Ascending aorta (tissue), 2 donors: Measurements from ENCODE around the gene IL20. TPM values are rescaled to one million over a fixed set of nuclear protein-coding genes. Genes with fewer than 3 reads are reported as not detected.

Experiments used
- DNase-seq, 2 donors: peaks; one replicate each; pipeline ENCODE4 v3.0.0-alpha.2; 2019; ENCODE audit warnings: low spot score in 2 of 2
- H3K27ac ChIP-seq, 2 donors: fragments of 200-600 bp; sonication (generic); one replicate each; pipeline ENCODE4 v1.5.1; 2016 to 2017; ENCODE audit warnings: mild to moderate bottlenecking in 1 of 2
- H3K27me3 ChIP-seq: fragments of 200-600 bp; sonication (generic); one replicate; pipeline ENCODE4 v1.5.1; 2017
- H3K36me3 ChIP-seq, 2 donors: fragments of 200-600 bp; sonication (generic); one replicate each; pipeline ENCODE4 v1.5.1; 2016
- H3K4me1 ChIP-seq, 2 donors: fragments of 200-600 bp; sonication (generic); one replicate each; pipeline ENCODE4 v1.5.1; 2016 to 2017; ENCODE audit warnings: mild to moderate bottlenecking in 1 of 2
- H3K4me3 ChIP-seq, 2 donors: fragments of 200-600 bp; sonication (generic); one replicate each; pipeline ENCODE4 v1.5.1; 2016 to 2017; ENCODE audit warnings: mild to moderate bottlenecking in 1 of 2
- H3K9me3 ChIP-seq, 2 donors: fragments of 200-600 bp; sonication (generic); one replicate each; pipeline ENCODE4 v1.5.1; 2016
- intact Hi-C: fragments of 100-400 bp; cut with DNase I; formaldehyde crosslinking; loops from one replicate; pipeline ENCODE4 v1.15.1; 2023
- total RNA-seq: library from RNA; depleted of rRNA; stranded (reverse); fragments of >200 nt; gene quantifications from one replicate; pipeline ENCODE4 v1.1.0, GENCODE V29; 2016
- TF ChIP-seq, protein P1 (sequence below), 3 experiments: fragments of 200-600 bp in 2 of 3; fragments of 450-650 bp in 1 of 3; sonication (generic) in 2 of 3; IDR thresholded peaks; one replicate each; pipeline ENCODE4 v1.5.1; 2016 to 2019; ENCODE audit warnings: antibody characterized with exemption in 3 of 3, mild to moderate bottlenecking in 1 of 3, moderate library complexity in 1 of 3

Gene IL20
- total RNA-seq, 1 donor from 2014 or later: not detected

DNA sequence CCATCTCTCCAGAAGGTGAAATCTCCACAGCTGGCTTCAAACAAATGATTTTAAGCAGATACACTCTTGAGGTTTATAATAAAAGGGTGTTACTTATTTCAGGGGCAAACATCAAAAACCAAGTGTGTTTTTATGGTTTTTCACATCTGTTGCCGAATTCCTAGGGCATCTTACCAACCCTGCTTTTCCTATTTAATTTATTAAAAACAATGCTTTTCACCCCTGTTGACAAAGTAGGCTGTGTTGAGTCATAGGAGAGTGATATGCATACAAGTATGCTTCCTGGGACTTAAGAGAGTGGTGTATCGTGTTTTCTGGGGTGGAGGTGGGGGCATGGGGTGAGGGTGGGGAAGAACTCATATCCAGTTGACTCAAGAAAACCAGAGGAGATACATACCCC is 29.3 kb upstream of the IL20 start:
- Histone ChIP-seq H3K4me3 (no peak overlapping the region), H3K4me1 (no peaks in the 10 kb centered on the region), H3K36me3 (no peaks in the 10 kb centered on the region), H3K9me3 (no peaks in the 10 kb centered on the region), H3K27ac (no peak overlapping the region), H3K27me3 (no peaks in the 10 kb centered on the region)
- DNase-seq: no peak
- TF ChIP-seq, protein P1, sequence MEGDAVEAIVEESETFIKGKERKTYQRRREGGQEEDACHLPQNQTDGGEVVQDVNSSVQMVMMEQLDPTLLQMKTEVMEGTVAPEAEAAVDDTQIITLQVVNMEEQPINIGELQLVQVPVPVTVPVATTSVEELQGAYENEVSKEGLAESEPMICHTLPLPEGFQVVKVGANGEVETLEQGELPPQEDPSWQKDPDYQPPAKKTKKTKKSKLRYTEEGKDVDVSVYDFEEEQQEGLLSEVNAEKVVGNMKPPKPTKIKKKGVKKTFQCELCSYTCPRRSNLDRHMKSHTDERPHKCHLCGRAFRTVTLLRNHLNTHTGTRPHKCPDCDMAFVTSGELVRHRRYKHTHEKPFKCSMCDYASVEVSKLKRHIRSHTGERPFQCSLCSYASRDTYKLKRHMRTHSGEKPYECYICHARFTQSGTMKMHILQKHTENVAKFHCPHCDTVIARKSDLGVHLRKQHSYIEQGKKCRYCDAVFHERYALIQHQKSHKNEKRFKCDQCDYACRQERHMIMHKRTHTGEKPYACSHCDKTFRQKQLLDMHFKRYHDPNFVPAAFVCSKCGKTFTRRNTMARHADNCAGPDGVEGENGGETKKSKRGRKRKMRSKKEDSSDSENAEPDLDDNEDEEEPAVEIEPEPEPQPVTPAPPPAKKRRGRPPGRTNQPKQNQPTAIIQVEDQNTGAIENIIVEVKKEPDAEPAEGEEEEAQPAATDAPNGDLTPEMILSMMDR (IDR thresholded peaks at IDR 0.05): no peak
- intact Hi-C loops: no loop called here

DNA sequence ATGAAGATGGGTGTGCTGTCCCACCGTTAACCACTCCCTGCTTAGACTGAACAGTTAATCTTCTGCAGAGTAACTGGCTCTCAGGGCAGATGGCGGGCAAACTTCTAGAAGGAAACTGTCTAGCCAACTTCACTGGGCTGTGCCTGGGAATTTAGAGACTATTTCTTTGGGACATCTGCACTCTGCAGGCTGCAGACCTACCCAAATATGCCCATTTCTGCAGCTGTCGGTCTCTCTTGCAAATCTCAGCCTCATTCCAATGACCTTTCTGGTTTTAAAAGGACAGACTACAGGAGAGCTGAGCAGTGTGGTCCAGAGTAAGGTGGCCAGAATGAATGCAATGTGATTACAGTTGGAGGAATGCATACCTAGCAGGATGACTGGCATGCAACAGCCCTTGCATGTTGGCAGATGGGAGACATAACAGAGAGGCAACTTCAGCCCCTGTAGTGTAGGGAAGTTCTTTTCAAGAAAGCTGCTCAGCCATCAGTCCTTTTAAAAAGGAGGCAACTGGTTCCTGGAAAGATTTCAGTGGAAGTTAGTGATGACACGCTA is 26.3 kb upstream of the IL20 start:
- Histone ChIP-seq H3K27me3 (no peaks in the 10 kb centered on the region), H3K9me3 (no peaks in the 10 kb centered on the region), H3K36me3 (no peaks in the 10 kb centered on the region), H3K4me1 (no peaks in the 10 kb centered on the region), H3K4me3 (no peak overlapping the region), H3K27ac (no peak overlapping the region)
- intact Hi-C loops: no loop called here
- DNase-seq: peak in 1 of 2 donors; percentile 7
- TF ChIP-seq, protein P1 (IDR thresholded peaks at IDR 0.05): no peak

DNA sequence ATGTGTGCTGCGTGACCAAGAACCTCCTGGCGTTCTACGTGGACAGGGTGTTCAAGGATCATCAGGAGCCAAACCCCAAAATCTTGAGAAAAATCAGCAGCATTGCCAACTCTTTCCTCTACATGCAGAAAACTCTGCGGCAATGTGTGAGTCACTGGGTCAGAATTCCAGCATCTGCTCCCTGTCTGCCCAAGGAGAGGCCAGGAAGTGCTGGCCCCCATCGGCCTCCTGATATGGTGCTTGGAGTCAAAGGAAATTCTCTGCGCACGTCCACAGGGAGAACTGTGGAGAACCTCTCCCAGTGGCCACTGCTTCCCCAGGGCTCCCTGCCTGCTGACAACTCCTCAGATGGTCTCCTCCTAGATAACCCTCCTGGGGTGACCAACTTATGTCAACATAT is 25.6 kb upstream of the IL20 start:
- intact Hi-C loops: no loop called here
- Histone ChIP-seq H3K4me1 (no peaks in the 10 kb centered on the region), H3K27ac (no peak overlapping the region), H3K9me3 (no peaks in the 10 kb centered on the region), H3K27me3 (no peaks in the 10 kb centered on the region), H3K4me3 (no peak overlapping the region), H3K36me3 (no peaks in the 10 kb centered on the region)
- TF ChIP-seq, protein P1 (IDR thresholded peaks at IDR 0.05): no peak
- DNase-seq: peak in 1 of 2 donors; percentile 48

DNA sequence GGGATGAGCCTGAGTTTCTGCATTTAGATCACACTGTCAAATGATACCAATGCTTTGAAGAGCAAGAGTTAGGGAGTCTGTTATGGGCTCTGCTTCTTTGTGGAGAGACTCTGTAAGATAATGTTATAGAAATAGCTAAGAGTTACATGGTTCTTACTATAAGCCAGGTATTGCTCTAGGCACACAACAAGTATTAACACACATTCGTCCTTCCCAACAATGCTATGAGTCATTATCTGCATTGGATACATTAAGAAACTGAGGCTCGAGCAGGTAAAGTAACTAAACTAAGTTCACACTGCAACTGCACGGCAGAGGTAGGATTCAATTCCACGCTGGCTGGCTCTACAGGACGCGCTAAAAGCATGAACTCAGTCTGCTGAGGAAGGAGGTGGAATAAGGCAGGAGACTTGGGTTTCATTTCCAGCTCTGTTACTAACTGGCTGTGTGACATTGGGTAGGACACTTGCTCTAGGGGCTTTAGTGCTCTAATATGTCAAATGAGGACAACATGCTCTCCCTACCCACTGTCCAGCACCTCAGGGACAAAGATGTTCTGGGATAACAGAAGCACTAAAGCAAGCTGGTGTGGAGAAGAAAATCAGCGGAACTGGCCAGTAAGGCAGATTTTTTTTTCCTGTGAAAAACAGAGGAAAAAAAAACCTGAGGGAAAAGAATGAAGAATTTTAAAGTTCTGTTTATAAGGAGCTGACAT is 23.7 kb upstream of the IL20 start:
- Histone ChIP-seq H3K4me1 (no peaks in the 10 kb centered on the region), H3K4me3 (no peak overlapping the region), H3K9me3 (no peaks in the 10 kb centered on the region), H3K36me3 (no peaks in the 10 kb centered on the region), H3K27me3 (no peaks in the 10 kb centered on the region), H3K27ac (no peak overlapping the region)
- peak in 1 of 2 donors; percentile 13 for DNase-seq
- TF ChIP-seq, protein P1 (IDR thresholded peaks at IDR 0.05): no peak
- intact Hi-C loops: no loop called here

DNA sequence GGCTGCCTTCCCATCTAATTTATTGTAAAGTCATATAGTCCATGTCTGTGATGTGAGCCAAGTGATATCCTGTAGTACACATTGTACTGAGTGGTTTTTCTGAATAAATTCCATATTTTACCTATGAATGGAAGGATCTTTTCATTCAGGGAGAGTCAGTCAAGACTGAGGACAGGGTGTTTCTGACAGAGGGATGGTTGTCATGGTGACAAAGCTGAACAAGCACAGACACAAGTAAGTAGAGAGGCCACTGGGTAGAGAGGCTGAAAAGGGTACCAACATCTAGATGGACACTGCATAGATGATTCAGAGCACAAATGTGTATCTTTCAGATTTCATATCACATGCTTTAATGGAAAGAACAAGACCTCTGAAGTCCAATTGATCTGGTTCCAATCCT is 22.6 kb upstream of the IL20 start:
- H3K27ac ChIP-seq: no peak overlapping the region
- intact Hi-C loops: no loop called here
- no peaks in the 10 kb centered on the region for H3K9me3 ChIP-seq
- H3K36me3 ChIP-seq: no peaks in the 10 kb centered on the region
- H3K4me1 ChIP-seq: no peaks in the 10 kb centered on the region
- no peak for DNase-seq
- no peaks in the 10 kb centered on the region for H3K27me3 ChIP-seq
- TF ChIP-seq, protein P1 (IDR thresholded peaks at IDR 0.05): no peak
- H3K4me3 ChIP-seq: no peak overlapping the region
